GM12891 (cell line): ENCODE results near the gene PPIL1.

Experiments
- DNase-seq: peaks from one replicate; pipeline ENCODE4 v3.0.0; 2011; ENCODE audit warnings: low spot score; ENCODE audit not compliant: insufficient read length
- FAIRE-seq: peaks from 2 replicates; lab custom pipeline; 2011; peaks lifted over from hg19 to GRCh38; lab: Jason Lieb, UNC
- PAX5 ChIP-seq: IDR thresholded peaks from 2 replicates; pipeline ENCODE4 v1.6.1; 2011; ENCODE audit warnings: low read length, moderate library complexity, mild to moderate bottlenecking; ENCODE audit not compliant: insufficient read depth, severe bottlenecking
- POLR2A ChIP-seq: IDR thresholded peaks from 2 replicates; pipeline ENCODE4 v1.6.1; 2011; ENCODE audit warnings: low read depth, low read length, control low read depth
- POLR2AphosphoS5 ChIP-seq: IDR thresholded peaks from 2 replicates; pipeline ENCODE4 v1.6.1; 2011; ENCODE audit warnings: low read depth, low read length, control low read depth
- POU2F2 ChIP-seq: IDR thresholded peaks from 2 replicates; pipeline ENCODE4 v1.6.1; 2011; ENCODE audit warnings: low read depth, mild to moderate bottlenecking, control low read depth, low read length, moderate library complexity
- SPI1 ChIP-seq: IDR thresholded peaks from 2 replicates; pipeline ENCODE4 v1.6.1; 2011; ENCODE audit warnings: low read depth, low read length, control low read depth
- TAF1 ChIP-seq: IDR thresholded peaks from 2 replicates; pipeline ENCODE4 v1.6.1; 2011; ENCODE audit warnings: low read depth, low read length, control low read depth

Gene PPIL1

GRCh38 chr6:36825994-36826393, 48.6 kb downstream of the PPIL1 start:
- no peak for DNase-seq
- TF ChIP-seq PAX5 (no peak), SPI1 (no peak), POLR2AphosphoS5 (no peak), POU2F2 (no peak), TAF1 (no peak), POLR2A (no peak)
- no peak for FAIRE-seq

DNA sequence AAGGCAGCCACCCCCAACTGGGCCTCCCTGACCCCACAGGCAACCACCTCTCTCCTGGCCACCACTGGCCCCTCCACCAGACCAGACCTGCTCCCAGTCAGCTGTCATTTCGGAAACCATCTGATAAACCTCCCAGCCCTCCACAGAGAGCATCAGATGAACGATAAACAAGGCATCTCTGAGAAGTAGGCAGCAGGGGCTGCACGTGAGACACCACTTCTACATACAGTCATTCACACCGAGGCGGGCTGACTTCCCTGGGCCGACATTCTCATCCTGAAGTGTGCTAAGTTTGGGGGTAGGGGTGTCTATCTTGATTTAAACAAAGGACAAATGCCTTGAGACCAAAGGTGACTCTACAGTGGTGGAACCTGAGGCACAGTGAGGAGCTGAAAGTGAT, 49.2 kb downstream of the PPIL1 start:
- FAIRE-seq (no peak), DNase-seq (no peak)
- TF ChIP-seq PAX5 (no peak), POLR2A (no peak), TAF1 (no peak), SPI1 (no peak), POLR2AphosphoS5 (no peak)

GRCh38 chr6:36824253-36824652, 50.4 kb downstream of the PPIL1 start:
- no peak for FAIRE-seq
- no peak for DNase-seq
- TF ChIP-seq POLR2A (no peak), POU2F2 (no peak), TAF1 (no peak), POLR2AphosphoS5 (no peak), PAX5 (no peak), SPI1 (no peak)

DNA sequence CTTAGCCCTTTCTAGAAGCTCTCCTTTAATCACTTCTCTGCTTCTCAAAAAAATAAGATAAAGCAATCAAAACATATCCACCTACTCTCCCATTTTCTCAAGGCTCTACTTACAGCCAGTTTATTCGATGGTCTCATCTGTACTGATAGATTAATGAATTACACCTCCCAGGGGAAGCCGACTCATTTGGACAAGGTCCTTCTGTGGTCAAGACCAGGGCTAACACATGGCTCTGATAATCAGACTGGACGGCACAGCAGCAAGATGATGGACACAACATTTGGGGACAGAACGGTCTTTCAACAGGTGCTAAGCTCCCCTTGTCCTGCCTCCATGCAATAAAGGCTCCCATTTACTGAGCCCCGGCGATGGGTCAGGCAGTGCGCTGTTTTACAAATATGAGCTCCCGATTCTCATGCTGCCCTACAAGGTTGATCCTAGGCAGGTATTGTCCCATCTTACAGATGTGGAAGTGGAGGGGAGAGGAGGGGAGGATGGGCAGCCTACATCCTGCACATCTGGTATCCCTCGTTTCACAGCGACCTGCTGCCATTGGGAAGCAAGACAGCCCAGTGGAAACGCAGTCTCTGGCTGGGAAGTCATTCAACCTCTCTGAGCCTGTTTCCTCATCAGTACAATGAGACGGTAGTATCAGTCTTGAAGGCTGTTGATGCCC, 51.0 kb downstream of the PPIL1 start:
- DNase-seq, result no peak
- FAIRE-seq, result no peak
- no peak for TF ChIP-seq POLR2AphosphoS5
- TF ChIP-seq SPI1, result no peak
- TF ChIP-seq POU2F2, result no peak
- no peak for TF ChIP-seq PAX5
- no peak for TF ChIP-seq TAF1
- no peak for TF ChIP-seq POLR2A

DNA sequence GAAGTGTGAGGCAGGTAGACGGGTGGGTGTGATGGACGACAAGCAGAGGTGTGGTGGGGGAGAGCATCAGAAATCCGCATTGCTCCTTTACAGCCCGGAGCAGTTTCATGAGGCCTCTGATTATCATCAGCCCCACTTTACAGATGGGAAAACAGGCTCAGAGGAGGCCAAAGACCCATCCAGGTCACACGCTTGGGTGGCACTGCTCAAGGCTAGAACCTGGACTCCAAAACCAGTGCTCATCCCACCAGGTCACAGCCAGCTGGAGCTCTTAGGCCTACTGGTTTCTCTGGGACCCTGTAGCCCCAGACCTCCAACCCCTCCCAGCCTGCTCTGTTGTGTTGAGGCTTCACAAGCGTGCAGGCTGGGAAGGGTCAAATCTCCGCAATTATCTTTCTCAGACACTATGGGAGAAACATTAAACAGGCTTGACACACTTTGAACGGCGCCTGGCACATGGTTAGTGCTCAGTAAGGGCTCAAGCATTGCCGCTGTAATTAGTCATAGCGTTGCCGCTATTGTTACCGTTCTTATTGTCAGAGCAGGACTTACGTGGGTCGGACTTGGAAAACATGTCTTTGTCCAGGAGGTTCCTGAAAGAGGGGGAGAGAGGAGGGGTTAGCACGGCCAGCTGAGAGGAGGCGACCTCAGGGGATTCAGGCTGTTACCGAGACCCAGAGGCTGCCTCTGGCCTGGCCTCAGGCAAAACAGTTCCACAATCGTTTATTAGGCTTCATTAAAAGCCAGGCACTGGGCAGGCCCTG, 51.9 kb downstream of the PPIL1 start:
- DNase-seq, result no peak
- FAIRE-seq, result no peak

DNA sequence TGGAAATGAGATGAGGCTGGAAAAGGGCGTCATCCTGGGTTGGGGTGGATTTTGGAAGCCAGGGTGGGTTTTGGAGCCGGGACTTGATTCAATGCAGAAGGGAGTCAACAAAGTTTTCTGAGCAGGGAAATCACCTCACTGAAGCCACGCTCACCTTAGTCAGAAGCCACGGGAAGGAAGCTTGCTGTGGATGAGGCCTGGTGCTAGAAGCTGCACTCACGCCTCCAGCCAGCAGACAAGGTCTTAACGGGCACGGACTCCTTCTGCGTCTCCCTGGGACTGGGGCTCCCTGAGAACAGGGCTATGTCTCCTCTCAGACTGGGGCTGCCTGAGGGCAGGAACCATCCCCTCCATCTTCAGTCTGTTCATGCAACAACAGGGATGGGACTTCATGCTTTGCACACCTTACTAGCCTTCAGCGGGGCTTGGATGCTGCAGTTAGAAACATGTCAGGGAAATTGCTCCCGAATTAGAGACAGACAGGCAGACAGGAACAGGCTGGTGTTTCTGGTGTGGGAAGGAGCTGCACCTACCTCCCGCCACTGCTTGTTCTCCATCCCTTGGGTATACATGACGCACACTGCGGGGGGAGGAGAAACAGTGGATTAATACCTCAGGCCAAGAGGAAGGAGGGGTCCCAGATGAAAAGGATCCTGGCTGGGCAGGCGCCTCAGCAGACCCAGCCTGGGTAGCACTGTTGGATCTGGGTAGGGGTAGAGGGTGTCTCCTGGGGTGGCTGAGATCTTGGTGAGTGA, 52.8 kb downstream of the PPIL1 start:
- FAIRE-seq (no peak), DNase-seq (no peak)
- TF ChIP-seq POU2F2 (no peak), PAX5 (no peak), TAF1 (no peak), POLR2AphosphoS5 (no peak), SPI1 (no peak), POLR2A (no peak)

More for the DNA sequence above, 51.9 kb downstream of the PPIL1 start:
- TF ChIP-seq POLR2A (no peak), TAF1 (no peak), SPI1 (no peak), PAX5 (no peak), POU2F2 (no peak), POLR2AphosphoS5 (no peak)

DNA sequence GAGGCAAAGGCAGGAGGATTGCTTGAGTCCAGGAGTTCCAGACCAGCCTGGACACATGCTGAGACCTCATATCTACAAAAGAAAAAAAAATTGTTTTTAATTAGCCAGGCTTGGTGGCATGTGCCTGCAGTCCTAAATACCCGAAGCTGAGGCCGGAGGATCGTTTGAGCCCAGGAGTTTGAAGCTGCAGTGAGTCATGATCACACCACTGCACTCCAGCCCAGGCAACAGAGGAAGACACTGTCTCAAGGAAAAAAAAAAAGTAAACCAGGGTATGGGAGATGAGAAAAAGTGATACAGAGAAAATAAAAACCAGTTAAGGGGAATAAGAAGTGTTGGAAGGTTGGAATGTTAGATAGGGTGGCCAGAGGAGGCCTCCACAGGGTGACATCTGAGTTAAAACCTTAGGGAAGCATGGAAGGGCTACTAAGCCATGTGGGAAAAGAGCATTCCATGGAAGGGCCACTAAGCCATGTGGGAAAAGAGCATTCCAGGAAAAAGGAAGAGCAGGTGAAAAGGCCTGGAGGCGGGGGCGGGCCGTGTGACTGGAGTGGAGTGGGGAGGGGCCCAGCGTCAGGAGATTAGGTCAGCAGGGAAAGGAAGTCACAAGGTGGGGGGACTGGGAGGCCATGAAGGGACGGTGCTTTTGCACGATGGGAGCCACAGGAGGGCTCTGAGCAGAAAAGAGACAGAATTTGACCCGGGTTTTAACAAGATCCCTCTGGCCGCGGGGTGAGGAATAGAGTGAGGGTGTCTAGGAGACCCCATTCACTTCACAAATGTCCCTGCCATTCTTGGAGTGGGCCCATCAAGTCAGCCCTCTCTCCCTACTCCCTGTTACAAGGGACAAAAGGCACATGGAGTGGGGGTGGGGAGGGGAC, 53.7 kb downstream of the PPIL1 start:
- FAIRE-seq (no peak), DNase-seq (no peak)
- no peak for TF ChIP-seq POU2F2
- TF ChIP-seq POLR2A, result no peak
- no peak for TF ChIP-seq TAF1
- TF ChIP-seq SPI1, result no peak
- no peak for TF ChIP-seq PAX5
- TF ChIP-seq POLR2AphosphoS5, result no peak

DNA sequence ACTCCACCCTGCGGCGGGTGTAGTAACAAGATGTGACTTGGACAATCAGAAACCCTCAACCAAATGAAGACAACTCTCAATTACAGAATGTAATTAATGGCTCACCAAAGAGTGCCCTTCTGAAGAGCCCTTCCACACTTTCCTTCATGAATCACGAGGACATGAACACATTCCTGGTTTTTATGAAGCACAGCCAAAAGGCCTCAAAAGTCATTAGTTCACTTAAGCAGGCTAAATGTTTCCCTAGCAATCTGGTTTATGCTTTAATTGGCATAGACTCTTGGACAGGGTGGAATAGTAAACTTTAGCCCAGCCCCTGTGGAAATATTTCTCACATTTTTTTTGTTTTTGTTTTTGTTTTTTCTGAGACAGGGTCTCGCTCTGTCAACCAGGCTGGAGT, 55.8 kb downstream of the PPIL1 start:
- no peak for DNase-seq
- TF ChIP-seq POLR2A (no peak), TAF1 (no peak), SPI1 (no peak), PAX5 (no peak), POLR2AphosphoS5 (no peak)
- no peak for FAIRE-seq

DNA sequence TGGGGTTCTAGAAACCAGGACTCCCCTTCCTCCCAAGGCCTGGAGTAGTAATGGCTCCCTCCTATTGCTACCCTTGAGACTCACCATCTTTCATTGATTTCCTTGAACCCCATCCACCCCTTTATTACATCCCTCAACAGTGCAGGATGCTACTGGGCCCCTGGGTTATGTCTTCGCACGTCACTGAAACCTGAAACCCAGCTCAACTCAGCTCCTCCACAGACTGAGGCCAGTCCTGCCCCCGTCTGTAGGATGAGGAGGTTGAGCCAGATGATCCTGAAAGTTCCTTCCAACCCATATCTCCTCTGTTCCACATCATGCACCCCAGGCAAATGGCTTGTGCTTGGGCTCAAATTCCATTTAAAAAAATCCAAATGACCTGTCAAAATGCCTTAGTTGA, 56.8 kb downstream of the PPIL1 start:
- TF ChIP-seq TAF1 (no peak), POU2F2 (no peak), POLR2AphosphoS5 (no peak), POLR2A (no peak), SPI1 (no peak), PAX5 (no peak)
- no peak for DNase-seq
- FAIRE-seq, result no peak
